Measurements from ENCODE around the gene IQCH. TPM values are rescaled to one million over a fixed set of nuclear protein-coding genes. Genes with fewer than 3 reads are reported as not detected.

The IQCH gene
- total and polyA plus RNA-seq, 9 donors, result 0.69 to 1.8 (median 0.97) TPM

DNA sequence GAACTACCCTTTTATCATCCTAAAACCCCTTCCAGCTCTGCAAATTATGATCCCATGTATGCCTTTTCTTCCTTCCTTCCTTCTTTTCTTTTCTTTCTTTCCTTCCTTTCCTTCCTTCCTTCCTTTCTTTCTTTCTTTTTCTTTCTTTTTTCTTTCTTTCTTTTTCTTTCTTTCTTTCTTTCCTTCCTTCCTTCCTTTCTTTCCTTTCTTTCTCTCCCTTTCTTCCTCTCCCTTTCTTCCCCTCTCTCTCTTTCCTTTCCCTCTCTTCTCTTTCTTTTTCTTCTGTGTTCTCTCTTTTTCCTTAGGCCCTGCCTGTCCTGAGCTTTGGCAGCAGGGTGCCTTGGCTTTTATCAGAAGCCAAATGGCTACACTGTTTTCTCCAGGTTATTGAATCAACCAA lies 66.8 kb downstream of the IQCH start:
- H3K9me3 ChIP-seq (replicated peaks; ENCODE audit: control insufficient read depth, low read depth, low read length), result no peaks in the 10 kb centered on the region
- H3K27me3 ChIP-seq (ENCODE audit: control insufficient read depth, insufficient read depth, low read length), result no peaks in the 10 kb centered on the region
- peak overlapping the region; percentile 38 for H3K27ac ChIP-seq (ENCODE audit: low read length)
- no peaks in the 10 kb centered on the region for H3K36me3 ChIP-seq (ENCODE audit: control insufficient read depth, insufficient read depth, low read length)
- DNase-seq, result no peak
- H3K4me1 ChIP-seq (ENCODE audit: control insufficient read depth, insufficient read depth, low read length), result no peaks in the 10 kb centered on the region
- no peak overlapping the region for H3K4me3 ChIP-seq (ENCODE audit: low read length)

DNA sequence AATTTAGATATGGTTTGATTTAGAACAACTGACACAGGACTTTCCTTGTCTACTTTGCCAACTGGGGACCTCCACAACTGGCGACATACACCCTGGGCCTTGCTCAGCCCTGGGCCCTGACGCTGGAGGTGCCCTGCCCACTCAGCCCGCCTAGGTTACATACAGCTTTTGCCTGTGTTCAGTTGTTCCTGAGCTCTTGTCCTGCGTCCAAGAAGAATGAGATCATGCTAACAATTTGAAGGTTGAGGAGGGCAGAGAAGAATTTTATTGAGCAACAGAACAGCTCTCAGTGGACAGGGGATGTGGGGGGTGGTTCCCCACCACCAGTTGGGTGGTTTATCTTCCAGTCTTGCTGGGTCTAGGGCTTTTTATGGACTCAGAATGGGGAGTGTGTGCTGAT lies 67.9 kb downstream of the IQCH start:
- Histone ChIP-seq H3K4me1 (ENCODE audit: control insufficient read depth, insufficient read depth, low read length) (no peaks in the 10 kb centered on the region), H3K27ac (ENCODE audit: low read length) (no peak overlapping the region), H3K36me3 (ENCODE audit: control insufficient read depth, insufficient read depth, low read length) (no peaks in the 10 kb centered on the region), H3K4me3 (ENCODE audit: low read length) (no peak overlapping the region), H3K27me3 (ENCODE audit: control insufficient read depth, insufficient read depth, low read length) (no peaks in the 10 kb centered on the region), H3K9me3 (replicated peaks; ENCODE audit: control insufficient read depth, low read depth, low read length) (peaks cover under 1% of the 10 kb centered on the region)
- no peak for DNase-seq
- WGBS (ENCODE audit: insufficient coverage), result 67% methylated on average over 1 of the region's 4 CpGs

DNA sequence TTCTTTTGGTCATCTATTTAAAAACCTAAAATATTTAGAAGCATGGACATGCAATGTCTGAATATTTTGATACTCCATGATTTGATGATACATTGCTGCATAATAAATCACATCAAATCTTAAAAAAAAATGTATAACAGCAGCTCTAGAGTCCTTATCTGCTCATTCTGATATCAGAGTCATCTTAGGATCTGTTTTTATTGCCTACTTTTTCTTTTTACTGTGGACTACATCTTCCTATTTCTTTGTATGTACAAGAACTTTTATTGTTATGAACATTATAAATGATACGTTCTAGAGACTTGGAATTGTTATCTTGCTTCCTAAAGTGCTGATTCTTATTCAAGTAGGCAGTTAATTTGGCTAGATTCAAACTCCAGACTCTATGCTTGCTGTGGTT lies 72.7 kb downstream of the IQCH start:
- no CpG with 5 or more reads among the region's 1 CpG for WGBS (ENCODE audit: insufficient coverage)
- H3K27ac ChIP-seq (ENCODE audit: low read length), result no peak overlapping the region
- H3K27me3 ChIP-seq (ENCODE audit: control insufficient read depth, insufficient read depth, low read length), result no peaks in the 10 kb centered on the region
- DNase-seq, result no peak
- peaks cover 4% of the 10 kb centered on the region for H3K9me3 ChIP-seq (replicated peaks; ENCODE audit: control insufficient read depth, low read depth, low read length)
- no peaks in the 10 kb centered on the region for H3K36me3 ChIP-seq (ENCODE audit: control insufficient read depth, insufficient read depth, low read length)
- H3K4me1 ChIP-seq (ENCODE audit: control insufficient read depth, insufficient read depth, low read length), result no peaks in the 10 kb centered on the region
- no peak overlapping the region for H3K4me3 ChIP-seq (ENCODE audit: low read length)

DNA sequence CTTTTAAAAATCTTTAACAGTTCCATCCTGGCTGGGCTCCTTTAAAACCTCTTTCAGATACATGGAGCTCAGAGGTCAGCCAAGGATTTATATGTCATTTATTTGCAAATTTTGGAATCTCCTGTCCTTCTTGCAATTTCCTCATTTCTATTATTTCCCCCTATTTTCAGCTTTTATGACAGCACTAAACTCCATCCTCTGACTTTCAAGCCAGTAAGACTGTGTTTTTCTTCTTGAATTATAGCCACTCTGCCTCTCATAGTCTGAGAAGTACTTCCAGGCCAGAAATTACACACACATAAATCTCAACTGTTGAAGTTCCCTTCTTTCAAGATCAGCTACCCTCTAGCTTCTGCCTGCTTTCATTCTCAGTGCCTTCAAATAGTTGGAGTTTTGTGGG lies 73.2 kb downstream of the IQCH start:
- Histone ChIP-seq H3K4me3 (ENCODE audit: low read length) (no peak overlapping the region), H3K27me3 (ENCODE audit: control insufficient read depth, insufficient read depth, low read length) (no peaks in the 10 kb centered on the region), H3K4me1 (ENCODE audit: control insufficient read depth, insufficient read depth, low read length) (no peaks in the 10 kb centered on the region), H3K36me3 (ENCODE audit: control insufficient read depth, insufficient read depth, low read length) (no peaks in the 10 kb centered on the region), H3K27ac (ENCODE audit: low read length) (no peak overlapping the region), H3K9me3 (replicated peaks; ENCODE audit: control insufficient read depth, low read depth, low read length) (peaks cover 4% of the 10 kb centered on the region)
- DNase-seq, result no peak

DNA sequence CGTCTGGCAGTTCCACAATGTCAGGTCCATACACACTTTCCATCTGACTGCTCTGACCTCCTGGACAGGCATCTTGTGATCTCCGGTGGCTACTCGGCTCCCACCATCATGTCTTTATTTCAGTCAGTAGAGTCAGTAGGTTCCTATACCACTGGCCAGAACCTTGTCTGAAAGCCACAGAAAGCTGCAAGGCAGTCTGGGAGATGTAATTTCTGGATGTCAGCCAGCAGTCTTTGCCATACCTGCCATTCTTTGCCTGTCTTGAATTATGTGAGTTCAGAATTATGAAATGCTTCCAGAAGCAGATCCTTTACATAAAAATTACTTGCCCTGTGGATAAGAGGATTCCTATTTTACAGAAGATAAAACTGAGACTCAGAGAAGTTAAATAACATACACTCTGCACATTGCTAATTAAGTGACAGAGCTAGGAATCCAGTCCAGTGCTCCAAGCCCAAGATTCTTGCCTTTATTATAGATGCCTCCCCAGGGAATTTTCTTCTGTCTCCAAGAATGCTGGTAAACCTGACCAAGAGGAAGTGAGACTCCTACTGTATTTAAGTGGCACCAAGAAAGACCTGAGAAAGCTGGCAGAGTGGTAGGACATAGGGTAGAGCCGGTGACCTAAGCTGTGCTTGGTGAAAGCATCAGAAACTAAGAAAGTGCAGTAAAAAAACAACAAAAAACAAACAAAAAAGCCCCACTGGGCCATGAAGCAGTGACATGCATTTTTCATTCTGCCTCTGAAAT lies 75.6 kb downstream of the IQCH start:
- H3K36me3 ChIP-seq (ENCODE audit: control insufficient read depth, insufficient read depth, low read length), result no peaks in the 10 kb centered on the region
- H3K4me1 ChIP-seq (ENCODE audit: control insufficient read depth, insufficient read depth, low read length), result no peaks in the 10 kb centered on the region
- no peaks in the 10 kb centered on the region for H3K27me3 ChIP-seq (ENCODE audit: control insufficient read depth, insufficient read depth, low read length)
- no CpG with 5 or more reads among the region's 4 CpGs for WGBS (ENCODE audit: insufficient coverage)
- no peak overlapping the region for H3K27ac ChIP-seq (ENCODE audit: low read length)
- DNase-seq, result no peak
- peaks cover 4% of the 10 kb centered on the region for H3K9me3 ChIP-seq (replicated peaks; ENCODE audit: control insufficient read depth, low read depth, low read length)
- no peak overlapping the region for H3K4me3 ChIP-seq (ENCODE audit: low read length)

DNA sequence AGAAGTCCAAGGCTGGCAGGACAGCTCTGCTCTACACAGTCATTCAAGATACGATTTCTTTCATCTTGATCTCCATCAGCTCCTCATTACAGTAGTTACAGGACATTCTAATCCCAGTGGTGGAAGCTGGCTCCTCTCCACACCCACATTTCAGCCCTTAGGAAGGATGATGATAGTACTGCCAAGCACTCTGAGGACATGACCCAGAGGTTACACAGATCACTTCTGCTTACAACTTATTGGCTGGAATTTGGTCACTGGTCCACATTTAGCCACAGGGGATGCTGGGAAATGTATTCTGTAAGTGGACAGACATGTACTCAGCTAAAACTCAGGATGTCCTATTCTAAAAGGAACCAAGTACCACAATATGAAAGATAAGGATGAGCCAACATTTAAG lies 77.1 kb downstream of the IQCH start:
- no peak overlapping the region for H3K27ac ChIP-seq (ENCODE audit: low read length)
- 33% methylated on average over 1 of the region's 1 CpG for WGBS (ENCODE audit: insufficient coverage)
- H3K27me3 ChIP-seq (ENCODE audit: control insufficient read depth, insufficient read depth, low read length), result no peaks in the 10 kb centered on the region
- no peaks in the 10 kb centered on the region for H3K36me3 ChIP-seq (ENCODE audit: control insufficient read depth, insufficient read depth, low read length)
- DNase-seq, result no peak
- H3K4me1 ChIP-seq (ENCODE audit: control insufficient read depth, insufficient read depth, low read length), result no peaks in the 10 kb centered on the region
- no peak overlapping the region for H3K4me3 ChIP-seq (ENCODE audit: low read length)
- peaks cover 4% of the 10 kb centered on the region for H3K9me3 ChIP-seq (replicated peaks; ENCODE audit: control insufficient read depth, low read depth, low read length)

DNA sequence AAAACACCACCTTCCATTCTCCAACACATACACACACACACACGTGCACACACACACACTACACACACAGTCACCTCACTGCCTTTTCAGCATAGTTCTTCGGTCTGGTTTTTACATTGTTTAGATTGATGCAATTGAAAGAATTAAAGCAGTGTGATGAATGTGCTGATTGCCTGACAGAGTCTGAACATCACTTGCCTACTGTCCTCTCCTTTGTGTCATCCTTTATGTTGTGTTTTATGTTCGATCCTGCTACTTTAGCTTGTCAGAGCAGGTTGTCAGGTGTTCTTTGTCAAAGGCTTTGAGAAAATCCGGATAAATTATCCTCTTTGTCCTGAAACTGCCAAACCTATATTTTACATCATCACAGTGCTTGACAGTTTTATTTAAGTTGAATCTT lies 80.4 kb downstream of the IQCH start:
- no CpG with 5 or more reads among the region's 4 CpGs for WGBS (ENCODE audit: insufficient coverage)
- Histone ChIP-seq H3K27me3 (ENCODE audit: control insufficient read depth, insufficient read depth, low read length) (no peaks in the 10 kb centered on the region), H3K4me1 (ENCODE audit: control insufficient read depth, insufficient read depth, low read length) (no peaks in the 10 kb centered on the region), H3K36me3 (ENCODE audit: control insufficient read depth, insufficient read depth, low read length) (no peaks in the 10 kb centered on the region), H3K9me3 (replicated peaks; ENCODE audit: control insufficient read depth, low read depth, low read length) (no peaks in the 10 kb centered on the region), H3K4me3 (ENCODE audit: low read length) (no peak overlapping the region), H3K27ac (ENCODE audit: low read length) (no peak overlapping the region)
- DNase-seq, result no peak

DNA sequence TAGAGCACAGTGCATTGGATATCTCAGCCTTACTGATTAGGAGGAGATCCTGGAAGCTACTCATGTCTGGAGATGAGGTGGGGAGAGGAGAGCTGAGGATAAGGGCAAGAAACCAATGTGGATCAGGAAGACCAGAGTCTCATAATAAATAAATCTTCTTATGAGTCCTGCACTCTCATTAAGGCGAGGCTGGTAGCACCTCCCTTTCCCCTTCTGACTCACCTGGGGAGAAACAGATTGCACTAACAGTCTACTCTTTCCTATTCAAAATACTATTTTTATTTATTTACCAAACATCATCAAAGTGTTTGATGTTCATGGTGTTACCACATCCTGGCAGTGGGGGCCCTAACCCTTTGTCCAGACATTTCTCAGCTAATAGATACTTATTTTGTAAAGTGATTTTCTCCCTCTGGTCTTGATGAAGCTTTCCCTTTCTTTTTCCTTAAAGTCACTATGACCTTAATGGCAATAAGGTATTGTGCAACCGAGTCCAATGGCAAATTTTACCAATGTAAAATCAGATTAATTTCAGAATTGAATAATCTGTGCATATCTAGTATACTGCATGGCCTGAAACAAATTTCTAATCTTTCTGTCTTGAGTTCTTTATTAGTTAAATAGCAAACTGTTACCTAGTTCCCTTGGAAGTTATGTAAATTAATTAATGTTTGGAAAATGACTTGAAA lies 81.1 kb downstream of the IQCH start:
- Histone ChIP-seq H3K4me3 (ENCODE audit: low read length) (no peak overlapping the region), H3K36me3 (ENCODE audit: control insufficient read depth, insufficient read depth, low read length) (no peaks in the 10 kb centered on the region), H3K9me3 (replicated peaks; ENCODE audit: control insufficient read depth, low read depth, low read length) (no peaks in the 10 kb centered on the region), H3K27ac (ENCODE audit: low read length) (no peak overlapping the region), H3K4me1 (ENCODE audit: control insufficient read depth, insufficient read depth, low read length) (no peaks in the 10 kb centered on the region), H3K27me3 (ENCODE audit: control insufficient read depth, insufficient read depth, low read length) (no peaks in the 10 kb centered on the region)
- DNase-seq, result no peak
- no CpG with 5 or more reads among the region's 2 CpGs for WGBS (ENCODE audit: insufficient coverage)

DNA sequence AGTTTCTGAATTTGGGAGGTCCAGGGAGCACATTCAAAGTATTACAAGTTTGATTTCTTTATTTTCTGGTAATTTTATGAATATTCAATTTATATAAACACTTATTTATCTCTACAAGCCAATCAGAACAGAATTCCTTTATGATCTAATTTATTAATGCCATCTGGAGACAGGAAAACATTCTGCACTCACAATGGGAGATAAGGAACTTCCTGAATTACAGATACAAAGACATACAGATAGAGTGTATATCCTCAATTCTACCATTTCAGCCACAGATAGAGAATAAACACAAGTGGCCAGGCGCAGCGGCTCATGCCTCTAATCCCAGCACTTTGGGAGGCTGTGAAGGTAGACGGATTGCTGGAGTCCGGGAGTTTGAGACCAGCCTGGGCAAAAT lies 86.0 kb downstream of the IQCH start:
- DNase-seq, result no peak
- Histone ChIP-seq H3K27ac (ENCODE audit: low read length) (no peak overlapping the region), H3K4me1 (ENCODE audit: control insufficient read depth, insufficient read depth, low read length) (no peaks in the 10 kb centered on the region), H3K4me3 (ENCODE audit: low read length) (no peak overlapping the region), H3K36me3 (ENCODE audit: control insufficient read depth, insufficient read depth, low read length) (no peaks in the 10 kb centered on the region), H3K9me3 (replicated peaks; ENCODE audit: control insufficient read depth, low read depth, low read length) (no peaks in the 10 kb centered on the region), H3K27me3 (ENCODE audit: control insufficient read depth, insufficient read depth, low read length) (no peaks in the 10 kb centered on the region)
- WGBS (ENCODE audit: insufficient coverage), result 80% methylated on average over 2 of the region's 4 CpGs

DNA sequence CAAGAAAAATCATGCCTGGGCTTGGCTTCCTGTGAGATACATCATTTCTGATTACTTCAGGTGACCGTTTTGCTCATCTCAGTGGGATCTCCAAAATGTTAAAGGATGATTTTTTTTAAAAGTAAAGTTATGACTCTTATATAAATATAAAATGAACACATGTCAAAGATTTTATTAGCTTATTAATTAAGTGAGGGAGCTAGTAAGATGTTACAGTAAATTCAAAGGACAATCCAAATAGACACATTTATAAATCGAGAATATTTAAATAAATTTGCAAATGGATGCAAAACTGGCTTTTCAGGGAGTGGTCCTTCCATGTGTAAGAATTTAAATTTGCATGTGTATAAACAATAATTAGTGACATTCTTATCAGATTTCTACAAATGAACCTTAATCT lies 87.0 kb downstream of the IQCH start:
- H3K4me3 ChIP-seq (ENCODE audit: low read length), result no peak overlapping the region
- no peaks in the 10 kb centered on the region for H3K4me1 ChIP-seq (ENCODE audit: control insufficient read depth, insufficient read depth, low read length)
- no peak overlapping the region for H3K27ac ChIP-seq (ENCODE audit: low read length)
- no CpG with 5 or more reads among the region's 2 CpGs for WGBS (ENCODE audit: insufficient coverage)
- peaks cover 4% of the 10 kb centered on the region for H3K9me3 ChIP-seq (replicated peaks; ENCODE audit: control insufficient read depth, low read depth, low read length)
- no peaks in the 10 kb centered on the region for H3K36me3 ChIP-seq (ENCODE audit: control insufficient read depth, insufficient read depth, low read length)
- no peaks in the 10 kb centered on the region for H3K27me3 ChIP-seq (ENCODE audit: control insufficient read depth, insufficient read depth, low read length)
- DNase-seq, result no peak

DNA sequence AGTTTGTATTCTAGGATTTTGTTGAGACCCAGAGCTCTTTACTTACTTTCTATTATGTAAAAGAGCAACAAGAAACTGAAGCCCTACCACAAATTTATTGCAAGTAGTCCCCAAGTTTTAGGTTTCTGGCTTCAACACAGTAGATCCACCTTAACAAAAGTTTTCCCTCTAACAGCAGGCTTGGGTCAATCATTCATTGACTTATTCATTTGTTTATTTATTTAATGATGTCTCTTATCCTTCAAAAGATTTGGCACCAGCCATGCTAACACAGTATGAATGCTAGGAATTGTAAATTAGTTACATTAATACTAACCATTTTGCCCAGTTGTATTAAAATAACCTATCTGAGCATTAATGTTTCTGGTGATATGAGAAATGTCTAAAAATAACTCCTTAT lies 88.6 kb downstream of the IQCH start:
- DNase-seq, result no peak
- H3K27ac ChIP-seq (ENCODE audit: low read length), result no peak overlapping the region
- no peaks in the 10 kb centered on the region for H3K4me1 ChIP-seq (ENCODE audit: control insufficient read depth, insufficient read depth, low read length)
- no peak overlapping the region for H3K4me3 ChIP-seq (ENCODE audit: low read length)
- no peaks in the 10 kb centered on the region for H3K27me3 ChIP-seq (ENCODE audit: control insufficient read depth, insufficient read depth, low read length)
- H3K36me3 ChIP-seq (ENCODE audit: control insufficient read depth, insufficient read depth, low read length), result no peaks in the 10 kb centered on the region
- peaks cover 5% of the 10 kb centered on the region for H3K9me3 ChIP-seq (replicated peaks; ENCODE audit: control insufficient read depth, low read depth, low read length)

All from muscle of leg (tissue), 11 donors.